ENCODE results near the gene PHC3. TPM values are rescaled to one million over a fixed set of nuclear protein-coding genes. Genes with fewer than 3 reads are reported as not detected.

PHC3 gene
- total RNA-seq, 1 experiment from 2014 or later = 11.1 TPM

DNA sequence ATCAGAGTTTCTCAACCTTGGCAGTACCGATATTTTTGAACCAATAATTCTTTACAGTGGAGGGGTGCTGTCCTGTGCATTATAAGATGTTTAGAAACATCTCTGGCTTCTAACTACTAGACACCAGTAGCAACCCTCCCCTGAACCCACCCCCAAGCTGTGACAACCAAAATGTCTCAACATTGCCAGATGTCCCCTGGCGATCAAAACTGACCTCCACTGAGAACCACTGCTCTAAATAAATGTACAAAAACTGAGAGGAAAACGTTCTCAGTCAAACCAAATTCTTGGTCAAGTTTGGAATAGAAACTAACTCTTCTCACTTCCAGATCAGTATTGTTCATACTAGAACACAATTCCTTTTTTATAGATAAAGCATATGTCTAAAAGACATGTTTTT lies 85.2 kb downstream of the PHC3 start:
- in situ Hi-C loops (cut with HindIII; ENCODE audit: low pct_unique_long_range_greater_than_20kb, low sequenced_read_pairs) = no loop called here
- DNase-seq (ENCODE audit: low read depth, low spot score) = no peak

DNA sequence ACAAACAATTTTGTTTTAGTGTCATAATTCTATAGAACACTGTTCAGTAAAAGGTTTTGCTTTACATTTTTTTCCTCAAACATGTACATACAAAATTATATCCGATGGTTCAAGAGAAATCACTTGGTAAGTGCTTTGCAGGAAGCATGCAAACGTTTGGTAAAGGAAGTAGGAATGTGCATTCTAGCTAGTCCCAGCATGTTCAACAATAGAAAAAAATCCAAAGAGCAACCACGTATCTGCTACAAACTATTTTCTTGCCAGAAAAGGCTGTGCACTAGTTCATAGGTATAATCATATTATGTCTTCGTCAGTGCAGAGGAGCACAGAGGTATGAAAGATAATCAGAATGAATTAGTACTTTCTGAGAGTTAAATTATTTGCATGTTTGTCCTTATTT lies 85.8 kb downstream of the PHC3 start:
- no peak for DNase-seq (ENCODE audit: low read depth, low spot score)
- in situ Hi-C loops (cut with HindIII; ENCODE audit: low pct_unique_long_range_greater_than_20kb, low sequenced_read_pairs) = no loop called here

DNA sequence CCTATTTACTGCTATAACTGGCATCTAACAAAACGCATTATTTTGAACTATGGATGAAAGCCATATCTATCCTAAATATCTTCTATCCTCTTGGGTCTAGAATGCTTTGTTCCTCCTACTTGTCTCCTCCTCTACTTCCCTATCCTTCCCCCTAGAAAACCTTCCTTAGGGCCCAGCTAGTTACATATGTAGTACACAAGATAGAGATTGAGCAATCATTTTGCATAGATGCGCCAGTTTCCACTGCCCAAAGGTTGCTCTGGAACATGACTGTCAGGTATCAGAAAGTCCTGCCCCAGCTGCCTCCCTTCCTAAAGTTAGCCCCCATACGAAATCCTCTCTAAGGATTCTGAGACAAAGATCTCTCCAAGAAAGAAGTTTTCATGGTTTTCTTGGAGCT lies 88.6 kb downstream of the PHC3 start:
- in situ Hi-C loops (cut with HindIII; ENCODE audit: low pct_unique_long_range_greater_than_20kb, low sequenced_read_pairs) = no loop called here
- no peak for DNase-seq (ENCODE audit: low read depth, low spot score)

DNA sequence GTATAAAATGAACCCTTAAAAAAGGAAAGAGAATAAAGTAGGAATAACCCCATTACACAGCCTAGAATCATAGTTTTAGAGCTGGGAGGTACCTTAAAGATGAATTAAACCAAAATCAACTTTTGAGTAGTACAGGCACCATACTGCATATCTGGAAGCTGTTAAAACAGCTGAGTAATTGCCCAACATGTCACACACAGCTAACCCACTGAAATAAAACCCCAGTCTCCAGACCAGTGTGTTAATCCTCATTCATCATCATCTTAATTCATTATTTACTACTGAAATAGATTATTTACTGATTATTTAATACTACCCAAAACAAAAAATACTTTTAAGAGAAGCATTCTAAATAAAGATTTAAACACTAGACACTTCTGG lies 90.9 kb downstream of the PHC3 start:
- in situ Hi-C loops (cut with HindIII; ENCODE audit: low pct_unique_long_range_greater_than_20kb, low sequenced_read_pairs) = no loop called here
- DNase-seq (ENCODE audit: low read depth, low spot score) = no peak

DNA sequence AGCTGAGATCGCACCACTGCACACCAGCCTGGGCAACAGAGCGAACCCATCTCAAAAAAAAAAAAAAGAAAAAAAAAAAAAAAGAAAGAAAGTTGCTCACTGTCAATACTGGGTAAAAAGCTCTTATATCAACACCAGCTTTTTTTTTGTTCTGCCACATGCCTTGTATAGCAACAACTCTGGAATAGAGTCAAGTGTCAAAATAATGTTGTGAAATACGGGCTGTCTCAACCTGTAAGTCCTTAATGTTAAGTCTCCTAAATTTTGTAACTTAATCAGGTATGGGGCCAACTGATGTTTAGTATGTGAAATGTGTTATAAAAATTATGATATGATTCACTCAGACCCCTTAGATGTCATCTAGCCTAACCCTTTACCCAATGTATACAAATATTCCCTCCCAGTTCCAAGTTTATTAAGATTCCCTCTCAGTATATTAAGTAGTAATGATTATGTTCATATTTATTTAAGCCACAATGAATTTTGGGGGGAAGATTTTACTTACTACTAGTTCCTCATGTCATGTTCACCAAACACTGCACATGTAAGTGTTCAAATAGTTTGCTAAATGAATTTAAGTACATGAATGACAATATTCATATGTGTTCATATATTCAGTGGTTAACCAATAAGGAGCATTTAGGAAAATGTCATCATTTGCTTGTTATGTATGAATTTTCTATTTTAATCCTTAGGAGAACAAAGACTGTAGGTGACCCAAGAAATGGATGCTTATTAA lies 91.5 kb downstream of the PHC3 start:
- in situ Hi-C loops (cut with HindIII; ENCODE audit: low pct_unique_long_range_greater_than_20kb, low sequenced_read_pairs) = no loop called here
- DNase-seq (ENCODE audit: low read depth, low spot score) = no peak

DNA sequence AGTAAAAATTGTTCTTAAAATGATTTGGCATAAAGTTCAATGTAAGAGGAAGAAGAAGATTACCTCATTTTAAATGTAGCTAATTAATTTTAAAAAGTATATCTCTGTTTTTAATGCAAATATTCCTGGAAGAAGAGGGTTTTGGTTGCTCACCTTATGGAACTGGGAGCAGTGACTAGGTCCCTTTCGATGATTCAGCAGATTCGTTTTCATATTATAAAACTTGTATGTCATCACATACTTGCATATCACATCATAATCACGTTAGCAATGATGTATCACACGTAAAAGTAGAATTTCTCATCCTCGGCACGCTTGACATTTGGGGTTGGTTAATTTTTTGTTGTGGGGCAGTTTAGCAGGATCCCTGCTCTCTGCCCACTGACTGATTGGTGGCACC lies 96.1 kb downstream of the PHC3 start:
- DNase-seq (ENCODE audit: low read depth, low spot score) = no peak
- in situ Hi-C loops (cut with HindIII; ENCODE audit: low pct_unique_long_range_greater_than_20kb, low sequenced_read_pairs) = no loop called here

DNA sequence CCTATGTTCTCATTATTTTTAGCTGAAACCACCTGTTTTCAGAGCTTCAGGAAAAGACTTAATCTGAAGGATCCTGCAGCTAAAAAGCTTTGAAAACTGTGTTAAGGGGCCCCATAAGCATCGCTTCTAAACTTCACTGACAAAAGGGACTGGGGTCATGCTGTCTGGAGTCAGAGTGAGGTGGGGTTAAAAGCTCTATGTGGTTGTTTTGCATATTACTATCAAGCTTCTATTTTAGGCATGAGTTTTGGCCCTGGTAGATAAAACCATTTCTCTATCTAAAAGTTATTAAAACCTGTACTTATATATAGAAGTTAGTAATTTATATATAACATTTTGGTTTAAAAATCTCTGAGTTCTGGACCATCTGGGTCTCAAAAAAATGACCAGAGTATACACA lies 98.2 kb downstream of the PHC3 start:
- in situ Hi-C loops (cut with HindIII; ENCODE audit: low pct_unique_long_range_greater_than_20kb, low sequenced_read_pairs) = no loop called here
- DNase-seq (ENCODE audit: low read depth, low spot score) = no peak

DNA sequence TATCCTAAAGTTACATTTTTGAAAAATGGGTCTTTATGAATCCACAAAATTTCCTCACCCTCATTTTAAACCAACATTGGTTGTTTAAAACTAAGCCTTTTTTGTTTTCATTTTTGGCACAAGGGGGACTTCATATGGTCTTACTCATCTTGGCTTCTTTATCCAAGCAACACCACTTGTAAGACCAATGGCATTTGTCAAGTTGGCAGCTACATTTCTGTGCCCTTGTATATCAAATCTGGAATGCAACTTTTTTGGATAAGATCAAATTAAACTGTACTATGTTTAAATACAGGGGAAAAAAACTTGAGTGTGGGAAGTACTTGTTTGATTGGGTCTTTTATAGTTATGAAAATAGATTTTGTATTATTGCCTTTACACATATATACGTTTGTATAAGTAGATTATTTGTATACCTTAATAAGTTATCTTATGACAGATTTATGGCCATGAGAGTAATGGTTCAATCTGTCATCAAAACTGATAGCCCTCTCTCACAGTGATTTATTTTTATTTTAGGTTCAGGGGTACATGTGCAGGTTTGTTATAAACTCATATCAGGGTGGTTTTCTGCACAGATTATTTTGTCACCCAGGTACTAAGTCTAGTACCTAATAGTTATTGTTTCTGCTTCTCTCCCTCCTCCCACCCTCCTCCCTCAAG lies 100.3 kb downstream of the PHC3 start:
- in situ Hi-C loops (cut with HindIII; ENCODE audit: low pct_unique_long_range_greater_than_20kb, low sequenced_read_pairs) = no loop called here
- DNase-seq (ENCODE audit: low read depth, low spot score) = no peak

DNA sequence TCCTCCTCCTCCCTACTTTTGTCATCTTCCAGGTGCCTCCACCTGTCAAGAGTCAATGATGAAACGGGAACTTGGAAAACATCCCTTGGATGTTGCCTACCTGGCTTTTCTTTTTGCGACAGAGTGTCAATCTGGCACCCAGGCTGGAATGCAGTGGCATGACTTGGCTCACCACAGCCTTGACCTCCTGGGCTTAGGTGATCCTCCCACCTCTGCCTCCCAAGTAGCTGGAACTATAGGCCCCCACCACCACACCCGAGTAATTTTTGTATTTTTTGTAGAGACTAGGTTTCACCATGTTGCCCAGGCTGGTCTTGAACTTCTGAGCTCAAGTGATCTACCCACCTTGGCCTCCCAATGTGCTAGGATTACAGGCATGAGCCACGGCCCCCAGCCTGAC lies 100.9 kb downstream of the PHC3 start:
- in situ Hi-C loops (cut with HindIII; ENCODE audit: low pct_unique_long_range_greater_than_20kb, low sequenced_read_pairs) = no loop called here
- no peak for DNase-seq (ENCODE audit: low read depth, low spot score)

DNA sequence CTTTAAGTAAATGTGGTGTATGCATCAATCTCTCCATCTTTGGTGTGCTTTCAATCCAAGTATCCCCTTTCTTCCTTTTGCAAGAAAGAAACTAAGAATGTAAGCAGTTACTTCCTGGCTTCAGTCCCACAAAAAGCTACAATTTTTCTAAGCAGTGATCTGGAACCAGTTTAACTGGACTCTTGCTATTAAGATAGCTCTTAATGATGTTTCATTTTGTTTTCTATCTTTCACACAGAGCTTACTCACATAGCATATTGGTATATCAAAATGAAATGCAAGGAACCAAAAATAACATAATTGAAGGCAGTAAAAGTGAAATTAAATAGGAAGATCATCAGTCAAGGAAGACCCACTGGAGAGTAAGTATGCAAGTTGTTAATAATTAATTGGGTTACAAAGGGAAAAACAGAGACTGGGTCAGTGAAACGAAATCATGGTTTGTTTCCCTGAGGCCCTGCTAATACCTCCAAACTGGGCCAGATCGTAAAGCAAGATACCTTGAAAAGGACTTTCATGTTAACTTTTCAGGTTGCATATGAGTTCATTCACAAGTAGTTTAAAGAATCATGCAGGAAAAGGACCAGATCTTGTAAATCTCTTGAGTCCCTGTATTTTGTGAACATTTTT lies 101.9 kb downstream of the PHC3 start:
- in situ Hi-C loops (cut with HindIII; ENCODE audit: low pct_unique_long_range_greater_than_20kb, low sequenced_read_pairs) = no loop called here
- DNase-seq (ENCODE audit: low read depth, low spot score) = no peak

DNA sequence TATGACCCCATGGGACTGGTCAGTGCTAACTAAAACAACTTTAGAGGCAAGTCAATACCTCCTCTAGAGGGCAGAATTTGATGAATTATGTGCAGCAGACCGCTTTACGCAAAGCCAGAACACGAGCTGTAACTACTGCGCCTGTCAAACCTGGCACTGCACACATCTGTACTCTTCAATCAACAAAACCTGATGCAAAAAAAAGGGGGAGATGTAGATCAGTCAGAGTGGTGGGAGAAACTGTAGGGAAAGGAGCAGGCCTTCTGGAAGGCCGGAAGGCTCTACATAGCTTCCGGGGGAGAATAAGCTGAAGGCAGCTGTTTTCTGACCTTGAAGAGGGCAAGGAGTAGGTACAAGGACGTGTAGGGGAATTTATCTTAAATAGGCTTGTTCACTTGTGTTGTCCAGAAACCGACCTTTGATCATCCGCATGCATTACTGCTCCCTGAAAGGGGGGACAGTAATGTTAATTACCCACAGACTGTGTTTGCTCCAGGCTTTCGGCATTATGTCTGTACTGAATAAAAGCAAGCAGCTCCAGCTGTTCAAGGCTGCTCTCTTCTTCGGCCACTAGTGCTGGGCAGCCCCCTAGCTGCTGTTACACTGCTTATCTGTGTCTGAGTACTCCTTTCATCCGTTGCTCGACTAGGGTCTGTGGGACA lies 102.8 kb downstream of the PHC3 start:
- in situ Hi-C loops (cut with HindIII; ENCODE audit: low pct_unique_long_range_greater_than_20kb, low sequenced_read_pairs) = no loop called here
- DNase-seq (ENCODE audit: low read depth, low spot score) = no peak

DNA sequence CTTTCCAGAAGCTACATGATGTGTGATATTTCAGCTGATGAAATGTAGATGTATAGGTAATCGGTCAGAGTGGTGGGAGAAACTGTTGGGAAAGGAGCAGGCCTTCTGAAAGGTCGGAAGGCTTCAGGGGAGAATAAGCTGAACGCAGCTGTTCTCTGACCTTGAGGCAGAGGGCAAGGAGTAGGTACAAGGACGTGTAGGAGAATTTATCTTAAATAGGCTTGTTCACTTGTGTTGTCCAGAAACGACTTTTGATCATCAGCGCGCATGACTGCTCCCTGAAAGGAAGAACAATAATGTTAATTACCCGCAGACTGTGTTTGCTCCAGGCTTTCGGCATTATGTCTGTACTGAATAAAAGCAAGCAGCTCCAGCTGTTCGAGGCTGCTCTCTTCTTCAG lies 104.2 kb downstream of the PHC3 start:
- in situ Hi-C loops (cut with HindIII; ENCODE audit: low pct_unique_long_range_greater_than_20kb, low sequenced_read_pairs) = no loop called here
- no peak for DNase-seq (ENCODE audit: low read depth, low spot score)

DNA sequence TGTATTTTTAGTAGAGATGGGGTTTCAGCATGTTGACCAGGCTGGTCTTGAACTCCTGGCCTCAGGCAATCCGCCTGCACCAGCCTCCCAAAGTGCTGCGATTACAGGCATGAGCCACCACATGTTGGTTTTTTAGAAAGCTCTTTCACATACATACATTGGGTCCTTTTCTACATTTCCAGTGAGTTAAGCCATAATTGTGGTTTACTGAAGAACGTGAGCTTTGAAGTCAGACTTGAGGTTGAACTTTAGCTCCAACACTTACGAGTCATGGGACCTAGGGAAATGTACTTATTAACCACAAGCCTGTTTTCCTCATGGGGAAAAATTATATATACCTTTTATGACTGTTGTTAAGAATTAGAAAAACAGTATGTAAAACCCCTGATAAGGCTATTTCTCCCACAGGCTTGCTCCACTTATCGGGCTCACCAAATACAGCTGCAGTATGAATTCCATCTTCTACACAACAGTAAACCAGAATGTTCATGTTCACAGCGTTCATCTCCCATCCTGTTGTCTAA lies 104.8 kb downstream of the PHC3 start:
- in situ Hi-C loops (cut with HindIII; ENCODE audit: low pct_unique_long_range_greater_than_20kb, low sequenced_read_pairs) = no loop called here
- no peak for DNase-seq (ENCODE audit: low read depth, low spot score)

DNA sequence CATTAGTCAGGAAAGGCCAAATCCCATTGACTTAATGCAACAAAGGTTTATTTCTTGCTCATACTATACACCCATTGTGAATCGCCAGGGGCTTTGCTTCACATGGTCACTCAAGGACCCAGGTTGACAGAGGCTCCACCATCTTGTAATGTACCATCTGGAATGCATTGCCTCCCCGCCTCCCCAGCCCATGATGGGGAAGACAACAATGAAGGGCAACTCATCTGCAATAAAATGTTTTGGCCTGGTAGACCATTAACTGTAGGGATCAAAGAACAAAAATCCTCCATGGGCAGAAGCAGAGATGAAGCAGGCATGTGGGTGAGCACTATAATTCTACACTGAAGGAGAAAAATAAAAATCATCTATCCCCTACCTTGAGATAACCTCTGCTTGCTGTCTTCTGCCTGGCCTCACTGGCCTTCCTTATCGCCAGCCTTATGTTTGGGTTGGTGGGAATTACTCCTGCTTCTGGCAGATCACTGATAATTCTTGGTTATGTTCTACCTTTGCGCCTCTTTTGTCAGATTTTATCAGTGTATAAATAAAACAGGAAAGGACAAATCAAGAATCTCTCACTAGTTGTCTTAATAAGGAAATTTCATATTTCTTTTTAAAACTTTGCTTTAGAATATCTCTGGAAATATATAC lies 106.0 kb downstream of the PHC3 start:
- DNase-seq (ENCODE audit: low read depth, low spot score) = no peak
- in situ Hi-C loops (cut with HindIII; ENCODE audit: low pct_unique_long_range_greater_than_20kb, low sequenced_read_pairs) = no loop called here

DNA sequence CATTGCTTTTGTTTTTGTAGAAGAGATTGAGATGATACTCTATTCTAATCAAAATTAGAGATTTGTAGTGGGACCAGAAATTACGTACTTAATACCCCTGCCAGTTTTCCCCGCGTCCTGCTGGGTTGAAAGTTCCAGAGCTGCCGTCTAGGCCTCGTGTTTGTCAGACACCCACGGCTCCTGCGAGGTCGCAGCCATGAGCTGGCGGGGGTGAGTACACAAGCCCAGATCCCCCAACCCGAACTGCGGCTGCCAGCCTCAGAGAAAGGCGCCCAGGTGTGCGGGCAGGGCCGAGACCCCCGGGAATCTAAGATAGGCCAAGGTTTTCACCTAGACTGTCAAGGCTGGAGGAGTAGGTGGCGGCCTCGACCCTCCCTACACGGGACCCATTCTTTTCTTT lies 117.4 kb downstream of the PHC3 start:
- no peak for DNase-seq (ENCODE audit: low read depth, low spot score)
- in situ Hi-C loops (cut with HindIII; ENCODE audit: low pct_unique_long_range_greater_than_20kb, low sequenced_read_pairs) = no loop called here

DNA sequence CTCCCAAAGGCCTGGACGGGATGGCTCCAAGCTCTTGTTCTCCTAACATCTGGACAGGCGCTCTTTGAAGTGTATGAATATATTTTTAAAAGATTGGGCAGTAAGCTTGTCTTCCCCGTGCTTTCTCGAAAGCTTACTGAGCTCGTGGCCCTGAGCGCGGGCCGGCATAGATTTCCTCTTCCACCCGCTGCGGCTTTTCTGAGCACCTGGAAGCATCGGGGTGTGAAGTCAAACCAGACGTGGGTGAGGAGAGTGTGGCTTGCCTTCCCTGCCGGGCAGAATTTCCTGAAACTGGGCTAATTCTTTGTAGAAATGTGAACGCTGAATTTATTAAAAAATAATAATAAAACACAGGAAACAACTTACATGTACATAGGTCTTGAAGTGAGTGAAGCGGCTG lies 117.8 kb downstream of the PHC3 start:
- no peak for DNase-seq (ENCODE audit: low read depth, low spot score)
- in situ Hi-C loops (cut with HindIII; ENCODE audit: low pct_unique_long_range_greater_than_20kb, low sequenced_read_pairs) = no loop called here

DNA sequence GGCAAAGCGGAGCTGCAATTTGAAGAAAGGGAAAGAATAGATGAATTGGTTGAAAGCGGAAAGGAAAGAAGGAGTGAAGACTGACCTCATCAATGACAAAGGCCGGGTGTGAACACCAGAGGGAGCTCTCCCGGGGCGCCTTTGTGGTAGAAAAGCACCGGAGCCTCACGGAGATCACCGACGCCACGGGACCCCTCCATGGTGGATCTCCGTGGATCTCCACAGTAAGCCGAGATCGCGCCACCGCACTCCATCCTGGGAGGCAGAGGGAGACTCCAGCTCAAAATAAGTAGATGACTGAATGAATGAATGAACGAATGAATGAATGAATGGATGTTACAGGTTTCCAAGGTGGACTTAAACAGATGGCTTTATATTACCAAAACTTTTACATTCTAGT lies 118.8 kb downstream of the PHC3 start:
- in situ Hi-C loops (cut with HindIII; ENCODE audit: low pct_unique_long_range_greater_than_20kb, low sequenced_read_pairs) = no loop called here

DNA sequence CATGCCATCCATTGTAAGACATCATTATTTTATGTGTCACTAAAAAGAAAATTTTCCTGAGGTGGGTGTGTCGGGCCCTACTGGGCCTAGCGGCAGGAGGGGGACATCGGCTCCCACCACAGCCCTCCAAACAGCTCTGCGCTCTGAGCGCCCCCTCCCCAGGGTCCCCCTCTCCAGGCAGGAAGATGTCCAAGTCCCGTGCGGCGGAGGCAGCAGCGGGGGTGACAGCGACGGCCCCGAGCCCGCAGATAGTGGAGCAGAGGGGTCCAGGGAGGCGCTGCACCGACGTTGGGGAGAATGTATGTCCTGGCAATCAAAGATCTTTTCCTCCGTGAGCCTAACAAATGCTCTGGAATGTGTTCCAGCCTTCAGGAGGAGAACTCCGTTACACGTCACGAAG lies 119.5 kb downstream of the PHC3 start:
- DNase-seq (ENCODE audit: low read depth, low spot score) = no peak
- in situ Hi-C loops (cut with HindIII; ENCODE audit: low pct_unique_long_range_greater_than_20kb, low sequenced_read_pairs) = no loop called here

More for the DNA sequence above, 118.8 kb downstream of the PHC3 start:
- DNase-seq (ENCODE audit: low read depth, low spot score) = no peak
